HG03520 (cell line): ENCODE data around the gene KRTAP10-9.
"Not testable (repeated sequence)": the region's sequence is repeated elsewhere in the genome, so short reads cannot be mapped to it uniquely, and the experiment has no call there.

ENCODE experiments used
- ATAC-seq: cut with Tn5 transposase; IDR thresholded peaks from one replicate; pipeline ENCODE4 v1.9.1; 2021; ENCODE audit warnings: mild to moderate bottlenecking, moderate library complexity; ENCODE audit not compliant: unreplicated experiment

The KRTAP10-9 gene

GRCh38 chr21:44594406-44594916, 32.4 kb upstream of the KRTAP10-9 start:
- no peak for ATAC-seq

GRCh38 chr21:44595524-44595923, 31.4 kb upstream of the KRTAP10-9 start:
- no peak for ATAC-seq

- no peak for ATAC-seq
Measured at GRCh38 chr21:44596068-44596725, 30.7 kb upstream of the KRTAP10-9 start.

GRCh38 chr21:44598061-44598460, 28.8 kb upstream of the KRTAP10-9 start:
- no peak for ATAC-seq

- no peak for ATAC-seq
Measured at GRCh38 chr21:44599264-44600029, 27.4 kb upstream of the KRTAP10-9 start.

- ATAC-seq, result not testable (repeated sequence)
Measured at GRCh38 chr21:44600118-44600978, 26.5 kb upstream of the KRTAP10-9 start, which contains the start of gene KRTAP10-7. TSS of gene KRTAP10-7 (plus strand) at chr21:44600597. CDS start at chr21:44600622, 25 bp downstream.

- not testable (repeated sequence) for ATAC-seq
Measured at GRCh38 chr21:44601091-44601490, 25.8 kb upstream of the KRTAP10-9 start.

- no peak for ATAC-seq
Measured at GRCh38 chr21:44601596-44602462, 25.1 kb upstream of the KRTAP10-9 start.

- ATAC-seq, result no peak
Measured at GRCh38 chr21:44602463-44602850, 24.4 kb upstream of the KRTAP10-9 start.

- no peak for ATAC-seq
Measured at GRCh38 chr21:44603109-44603875, 23.6 kb upstream of the KRTAP10-9 start.

- no peak for ATAC-seq
Measured at GRCh38 chr21:44603911-44604310, 23.0 kb upstream of the KRTAP10-9 start.

GRCh38 chr21:44606495-44606894, 20.4 kb upstream of the KRTAP10-9 start:
- no peak for ATAC-seq

GRCh38 chr21:44609193-44609592, 17.7 kb upstream of the KRTAP10-9 start:
- ATAC-seq, result no peak

GRCh38 chr21:44610157-44610843, 16.6 kb upstream of the KRTAP10-9 start:
- ATAC-seq, result not testable (repeated sequence)

- no peak for ATAC-seq
Measured at GRCh38 chr21:44611551-44611950, 15.3 kb upstream of the KRTAP10-9 start.

- ATAC-seq, result no peak
Measured at GRCh38 chr21:44612029-44612486, 14.8 kb upstream of the KRTAP10-9 start, which contains the start of gene KRTAP10-8. TSS of gene KRTAP10-8 (plus strand) at chr21:44612079. CDS start at chr21:44612101, 22 bp downstream.

- ATAC-seq, result no peak
Measured at GRCh38 chr21:44612669-44613229, 14.1 kb upstream of the KRTAP10-9 start.
